Brain microvascular endothelial cell (primary cell): ENCODE data around the gene SLCO2A1.

Experiments
- DNase-seq: peaks from one replicate; pipeline ENCODE4 v3.0.0-alpha.2; 2020
- H3K27ac ChIP-seq: fragments of 250-450 bp; sonication (Bioruptor Pico); 2 replicates; pipeline ENCODE4 v1.5.1; 2020; ENCODE audit warnings: mild to moderate bottlenecking, moderate library complexity
- H3K27me3 ChIP-seq: fragments of 250-450 bp; sonication (Bioruptor Pico); replicated peaks from 2 replicates; pipeline ENCODE4 v1.5.1; 2020; ENCODE audit warnings: mild to moderate bottlenecking
- H3K36me3 ChIP-seq: fragments of 250-450 bp; sonication (Bioruptor Pico); replicated peaks from 2 replicates; pipeline ENCODE4 v1.5.1; 2020; ENCODE audit warnings: mild to moderate bottlenecking
- H3K4me3 ChIP-seq: 2 replicates; pipeline ENCODE4 v1.5.1; 2011; ENCODE audit warnings: low read depth, mild to moderate bottlenecking, control low read depth, low read length, moderate library complexity
- in situ Hi-C: cut with HindIII; loops from 2 replicates; pipeline ENCODE4 v1.10.0; 2017; ENCODE audit warnings: low sequenced_read_pairs, low pct_ligation_motif_present
- TF ChIP-seq, protein P1 (sequence below): IDR thresholded peaks from 2 replicates; pipeline ENCODE4 v1.5.1; 2011; ENCODE audit warnings: low read depth, mild to moderate bottlenecking, moderate library complexity, low read length, control low read depth, inconsistent platforms; ENCODE audit errors: missing control alignments

SLCO2A1 gene

DNA sequence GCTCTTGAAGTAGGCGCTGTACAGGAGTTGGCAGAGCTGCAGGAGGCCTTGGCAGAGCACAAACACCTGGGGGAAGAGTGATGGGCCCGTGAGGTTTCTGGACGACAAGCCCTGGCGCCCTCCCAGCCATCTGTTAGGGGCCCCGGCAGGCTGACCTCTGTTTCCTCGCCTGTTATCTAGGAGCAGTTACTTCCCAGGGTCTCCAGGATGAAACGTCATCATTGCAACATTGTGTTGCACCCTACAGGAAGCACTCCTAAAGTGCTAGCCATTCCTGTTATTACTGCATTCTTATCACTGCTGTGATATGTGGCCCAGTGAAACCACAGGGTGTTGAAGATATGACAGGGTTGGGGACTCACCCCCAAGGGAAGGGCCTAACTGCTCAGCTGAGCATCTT lies 50.2 kb downstream of the SLCO2A1 start:
- no peak for DNase-seq
- Histone ChIP-seq H3K27me3 (no peaks in the 10 kb centered on the region), H3K4me3 (no peak overlapping the region), H3K36me3 (no peaks in the 10 kb centered on the region), H3K27ac (no peak overlapping the region)
- TF ChIP-seq, protein P1, sequence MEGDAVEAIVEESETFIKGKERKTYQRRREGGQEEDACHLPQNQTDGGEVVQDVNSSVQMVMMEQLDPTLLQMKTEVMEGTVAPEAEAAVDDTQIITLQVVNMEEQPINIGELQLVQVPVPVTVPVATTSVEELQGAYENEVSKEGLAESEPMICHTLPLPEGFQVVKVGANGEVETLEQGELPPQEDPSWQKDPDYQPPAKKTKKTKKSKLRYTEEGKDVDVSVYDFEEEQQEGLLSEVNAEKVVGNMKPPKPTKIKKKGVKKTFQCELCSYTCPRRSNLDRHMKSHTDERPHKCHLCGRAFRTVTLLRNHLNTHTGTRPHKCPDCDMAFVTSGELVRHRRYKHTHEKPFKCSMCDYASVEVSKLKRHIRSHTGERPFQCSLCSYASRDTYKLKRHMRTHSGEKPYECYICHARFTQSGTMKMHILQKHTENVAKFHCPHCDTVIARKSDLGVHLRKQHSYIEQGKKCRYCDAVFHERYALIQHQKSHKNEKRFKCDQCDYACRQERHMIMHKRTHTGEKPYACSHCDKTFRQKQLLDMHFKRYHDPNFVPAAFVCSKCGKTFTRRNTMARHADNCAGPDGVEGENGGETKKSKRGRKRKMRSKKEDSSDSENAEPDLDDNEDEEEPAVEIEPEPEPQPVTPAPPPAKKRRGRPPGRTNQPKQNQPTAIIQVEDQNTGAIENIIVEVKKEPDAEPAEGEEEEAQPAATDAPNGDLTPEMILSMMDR: no peak
- in situ Hi-C loops: no loop called here

DNA sequence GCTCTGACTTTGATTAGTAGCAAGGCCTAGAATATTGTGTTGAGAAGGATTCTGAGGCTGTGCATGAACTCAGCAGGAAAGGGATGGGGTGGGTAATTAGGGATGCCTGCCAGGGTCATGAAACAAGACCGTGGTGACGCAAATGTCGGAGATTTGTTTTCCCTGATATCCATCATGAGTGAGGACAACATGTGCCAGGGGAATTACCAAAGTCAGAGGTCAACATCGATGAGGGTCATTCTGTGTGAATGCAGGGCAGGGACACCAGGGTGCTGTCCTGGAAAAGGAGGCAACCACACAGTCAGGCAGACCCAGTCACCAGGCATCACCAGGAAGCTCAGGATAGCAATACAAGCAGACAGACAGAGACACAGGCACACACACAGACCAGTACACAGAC lies 52.2 kb downstream of the SLCO2A1 start:
- H3K36me3 ChIP-seq: no peaks in the 10 kb centered on the region
- no peak for DNase-seq
- H3K27ac ChIP-seq: no peak overlapping the region
- H3K27me3 ChIP-seq: no peaks in the 10 kb centered on the region
- no peak overlapping the region for H3K4me3 ChIP-seq
- in situ Hi-C loops: no loop called here
- TF ChIP-seq, protein P1: no peak

DNA sequence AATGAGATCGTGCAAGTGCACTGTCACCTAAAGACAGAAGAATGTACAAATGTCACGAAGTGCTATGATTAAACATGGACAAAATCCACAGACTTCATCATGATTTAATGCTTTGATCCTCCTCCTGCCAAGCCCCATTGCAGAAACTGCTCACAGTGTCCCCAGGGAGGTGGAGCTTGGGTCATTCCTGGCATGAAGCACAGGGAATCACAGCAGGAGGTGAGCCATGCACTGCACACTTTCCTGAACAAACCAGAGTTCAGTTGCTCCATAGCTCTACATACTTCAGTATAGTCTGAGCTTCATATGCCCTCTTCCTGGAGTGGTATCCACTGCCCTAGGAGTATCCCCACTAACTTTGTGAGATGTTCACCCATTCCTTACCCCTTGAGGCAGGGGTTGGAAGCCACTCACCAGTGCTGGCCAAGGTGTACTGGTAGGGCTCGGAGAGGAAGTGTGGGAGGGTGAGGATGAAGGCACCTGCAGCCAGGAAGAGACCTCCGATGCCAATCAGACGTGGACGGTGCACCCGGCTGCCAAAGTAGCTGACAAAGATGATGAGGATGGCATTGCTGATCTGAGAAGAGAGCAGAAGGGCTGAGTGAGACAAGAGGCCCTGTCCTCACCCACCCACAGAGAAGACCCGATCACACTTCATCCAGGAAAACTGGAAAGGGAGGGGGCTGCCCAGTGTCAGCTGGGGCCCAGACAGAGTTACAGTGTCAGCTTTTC lies 56.3 kb downstream of the SLCO2A1 start:
- TF ChIP-seq, protein P1: no peak
- Histone ChIP-seq H3K4me3 (no peak overlapping the region), H3K36me3 (no peaks in the 10 kb centered on the region), H3K27ac (no peak overlapping the region), H3K27me3 (no peaks in the 10 kb centered on the region)
- in situ Hi-C loops: no loop called here
- DNase-seq: no peak

DNA sequence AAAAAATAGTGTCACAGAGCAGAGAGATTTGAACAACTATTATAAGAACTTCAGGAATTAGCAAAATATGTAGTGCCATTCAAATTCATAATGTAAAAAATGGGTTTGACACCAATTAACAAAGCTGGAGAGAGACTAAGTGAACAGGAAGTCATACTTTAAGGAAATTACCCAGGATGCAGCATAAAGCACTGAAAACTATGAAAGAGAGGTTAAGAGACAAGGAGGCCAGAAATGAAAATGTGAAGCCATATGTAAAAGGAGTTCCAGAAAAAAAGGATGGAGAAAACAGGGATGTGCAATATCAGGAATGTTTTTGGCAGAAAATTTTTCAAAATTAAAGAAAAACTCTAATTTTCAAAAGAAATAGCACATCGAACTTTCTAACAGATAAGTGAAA lies 57.6 kb downstream of the SLCO2A1 start:
- no peak overlapping the region for H3K27ac ChIP-seq
- H3K4me3 ChIP-seq: no peak overlapping the region
- H3K27me3 ChIP-seq: no peaks in the 10 kb centered on the region
- no peak for DNase-seq
- H3K36me3 ChIP-seq: no peaks in the 10 kb centered on the region
- in situ Hi-C loops: no loop called here
- TF ChIP-seq, protein P1: no peak

GRCh38 chr3:133970916-133971315 lies 58.8 kb downstream of the SLCO2A1 start:
- DNase-seq: no peak
- in situ Hi-C loops: no loop called here
- TF ChIP-seq, protein P1: no peak
- H3K4me3 ChIP-seq: no peak overlapping the region
- no peak overlapping the region for H3K27ac ChIP-seq
- no peaks in the 10 kb centered on the region for H3K36me3 ChIP-seq
- no peaks in the 10 kb centered on the region for H3K27me3 ChIP-seq

- Histone ChIP-seq H3K36me3 (no peaks in the 10 kb centered on the region), H3K4me3 (no peak overlapping the region), H3K27ac (no peak overlapping the region), H3K27me3 (no peaks in the 10 kb centered on the region)
- DNase-seq: no peak
- TF ChIP-seq, protein P1: no peak
- in situ Hi-C loops: no loop called here
Measured at GRCh38 chr3:133970339-133970738, 59.4 kb downstream of the SLCO2A1 start.
